Muscle layer of colon (tissue), 2 donors: Measurements from ENCODE around the gene ANXA2R.

ENCODE experiments used
- H3K27ac ChIP-seq: one replicate; pipeline ENCODE4 v1.7.0; 2013; ENCODE audit warnings: low read depth, mild to moderate bottlenecking, low read length, moderate library complexity
- H3K27me3 ChIP-seq, 2 donors: one replicate each; pipeline ENCODE4 v1.7.0; 2013; ENCODE audit warnings: low read length in 2 of 2, mild to moderate bottlenecking in 2 of 2; ENCODE audit not compliant: insufficient read depth in 2 of 2, control insufficient read depth in 1 of 2
- H3K36me3 ChIP-seq: one replicate; pipeline ENCODE4 v1.7.0; 2013; ENCODE audit warnings: mild to moderate bottlenecking, low read length; ENCODE audit not compliant: insufficient read depth
- H3K4me1 ChIP-seq: one replicate; pipeline ENCODE4 v1.7.0; 2013; ENCODE audit warnings: mild to moderate bottlenecking, low read length; ENCODE audit not compliant: insufficient read depth
- H3K4me3 ChIP-seq, 2 donors: one replicate each; pipeline ENCODE4 v1.7.0; 2013; ENCODE audit warnings: low read length in 2 of 2, low read depth in 1 of 2, mild to moderate bottlenecking in 1 of 2, moderate library complexity in 1 of 2
- H3K9ac ChIP-seq: one replicate; pipeline ENCODE4 v1.7.0; 2013; ENCODE audit warnings: low read length
- H3K9me3 ChIP-seq: one replicate; pipeline ENCODE4 v1.7.0; 2013; ENCODE audit warnings: mild to moderate bottlenecking, low read length
- donor health status: abdominal sarcoma.
- donor health status: Adenocarcinoma of cecum.

ANXA2R gene

GRCh38 chr5:43020399-43020746 lies 19.7 kb downstream of the ANXA2R start:
- H3K4me1 ChIP-seq: peaks cover 3% of the 10 kb centered on the region
- H3K9me3 ChIP-seq: peaks cover 5% of the 10 kb centered on the region
- H3K27me3 ChIP-seq: peaks cover 48 to 63% of the 10 kb centered on the region in 2 donors
- no peak overlapping the region for H3K9ac ChIP-seq
- no peak overlapping the region for H3K27ac ChIP-seq
- H3K36me3 ChIP-seq: no peaks in the 10 kb centered on the region
- H3K4me3 ChIP-seq: peak overlapping the region in 1 of 2 donors; percentile 20

DNA sequence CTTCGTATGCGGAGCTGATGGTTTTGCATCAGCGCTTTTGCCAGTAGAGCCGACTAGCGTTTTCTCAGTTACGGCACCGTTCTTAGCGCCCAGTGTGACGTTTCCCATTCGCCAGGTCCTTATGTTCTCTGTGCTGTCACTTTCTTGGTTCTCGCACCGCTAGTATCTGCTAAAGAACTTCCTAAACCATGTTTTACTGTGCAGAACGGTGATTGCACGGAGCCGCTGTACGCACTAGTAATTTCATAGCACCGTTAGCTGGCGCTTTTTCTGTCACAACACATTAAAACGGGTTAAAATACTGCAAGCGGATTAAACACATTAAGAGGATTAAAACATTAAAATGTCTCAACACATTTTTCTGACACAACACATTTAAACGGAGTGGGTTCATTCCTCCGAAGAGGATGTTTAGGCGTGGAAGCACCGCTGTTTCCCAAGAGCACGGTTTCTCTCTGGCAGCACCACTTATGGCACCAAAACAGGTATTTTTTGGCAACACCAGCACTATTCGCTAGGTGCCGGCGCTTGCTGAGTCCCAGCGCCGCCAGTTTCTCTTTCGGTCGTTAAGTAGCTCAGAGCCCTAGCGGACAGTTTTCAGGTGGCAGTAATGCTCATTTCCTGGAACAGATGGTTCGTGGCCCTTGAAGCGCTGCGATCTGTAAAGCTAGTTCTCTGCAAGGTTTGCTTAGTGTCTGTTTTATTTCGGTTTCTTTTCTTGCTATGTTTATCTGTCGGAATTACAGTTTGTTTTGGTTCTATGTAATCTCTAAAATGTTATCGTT lies 20.3 kb downstream of the ANXA2R start:
- H3K4me3 ChIP-seq: peak overlapping the region; percentile 3 to 20
- no peaks in the 10 kb centered on the region for H3K36me3 ChIP-seq
- peaks cover 5% of the 10 kb centered on the region for H3K9me3 ChIP-seq
- no peak overlapping the region for H3K9ac ChIP-seq
- peaks cover 3% of the 10 kb centered on the region for H3K4me1 ChIP-seq
- H3K27ac ChIP-seq: no peak overlapping the region
- peaks cover 48 to 63% of the 10 kb centered on the region in 2 donors for H3K27me3 ChIP-seq

- peaks cover 3% of the 10 kb centered on the region for H3K4me1 ChIP-seq
- peaks cover 5% of the 10 kb centered on the region for H3K9me3 ChIP-seq
- no peak overlapping the region for H3K9ac ChIP-seq
- no peak overlapping the region for H3K27ac ChIP-seq
- peak overlapping the region in 1 of 2 donors; percentile 46 for H3K4me3 ChIP-seq
- peaks cover 44 to 61% of the 10 kb centered on the region in 2 donors for H3K27me3 ChIP-seq
- no peaks in the 10 kb centered on the region for H3K36me3 ChIP-seq
Observed at GRCh38 chr5:43019291-43019613, 20.9 kb downstream of the ANXA2R start.

DNA sequence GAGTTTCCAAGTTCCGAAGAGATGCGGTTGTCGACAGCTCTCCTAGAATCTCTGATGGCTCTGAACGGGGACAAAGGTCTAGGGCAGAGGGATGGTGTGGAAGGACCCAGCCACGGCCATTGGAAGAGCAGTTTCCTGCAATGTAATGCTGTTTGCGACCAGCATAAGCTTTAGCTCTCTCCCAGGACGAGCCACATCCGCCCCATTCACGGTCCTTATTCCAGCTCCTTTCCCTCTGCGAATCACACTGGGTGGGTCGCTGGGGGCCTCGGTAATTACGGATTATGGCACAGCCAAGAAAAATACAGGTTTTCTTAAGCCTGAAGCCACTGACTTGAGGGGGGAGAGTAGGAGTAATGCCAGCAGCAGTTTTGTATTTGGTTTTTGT lies 22.7 kb downstream of the ANXA2R start:
- H3K27ac ChIP-seq: no peak overlapping the region
- peaks cover 42 to 53% of the 10 kb centered on the region in 2 donors for H3K27me3 ChIP-seq
- H3K9me3 ChIP-seq: peaks cover 5% of the 10 kb centered on the region
- H3K4me1 ChIP-seq: peaks cover 3% of the 10 kb centered on the region
- H3K4me3 ChIP-seq: peak overlapping the region; percentile 12 to 58
- peak overlapping the region; percentile 40 for H3K9ac ChIP-seq
- H3K36me3 ChIP-seq: no peaks in the 10 kb centered on the region

DNA sequence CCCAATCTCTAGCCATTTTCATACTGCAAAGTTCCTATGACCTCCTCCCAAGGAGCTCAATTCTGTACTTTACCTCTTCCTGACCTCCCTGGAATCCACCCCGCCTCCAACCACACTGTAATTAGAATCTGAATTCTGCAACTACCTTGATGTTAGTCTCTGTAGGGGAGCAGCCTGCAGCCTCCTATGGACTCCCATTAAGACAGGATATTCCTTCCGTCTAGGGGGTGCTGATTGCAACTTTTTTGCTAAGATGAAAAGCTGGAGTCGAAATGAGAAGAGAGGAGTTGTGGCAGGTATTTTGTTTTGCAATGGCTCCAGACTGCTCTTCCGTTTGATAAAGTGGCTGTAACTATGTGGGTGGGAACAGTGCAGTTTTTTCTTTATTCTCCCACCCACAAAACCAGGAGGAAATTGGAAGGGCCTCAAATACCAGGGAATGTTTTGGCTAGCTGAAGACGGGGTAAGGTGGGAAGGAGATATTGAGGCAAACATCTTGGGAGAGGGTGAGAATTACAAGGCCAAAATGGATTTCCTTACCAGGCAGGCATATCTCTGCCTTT lies 23.8 kb downstream of the ANXA2R start:
- Histone ChIP-seq H3K36me3 (no peaks in the 10 kb centered on the region), H3K27ac (no peak overlapping the region), H3K27me3 (peaks cover 40 to 50% of the 10 kb centered on the region in 2 donors)

DNA sequence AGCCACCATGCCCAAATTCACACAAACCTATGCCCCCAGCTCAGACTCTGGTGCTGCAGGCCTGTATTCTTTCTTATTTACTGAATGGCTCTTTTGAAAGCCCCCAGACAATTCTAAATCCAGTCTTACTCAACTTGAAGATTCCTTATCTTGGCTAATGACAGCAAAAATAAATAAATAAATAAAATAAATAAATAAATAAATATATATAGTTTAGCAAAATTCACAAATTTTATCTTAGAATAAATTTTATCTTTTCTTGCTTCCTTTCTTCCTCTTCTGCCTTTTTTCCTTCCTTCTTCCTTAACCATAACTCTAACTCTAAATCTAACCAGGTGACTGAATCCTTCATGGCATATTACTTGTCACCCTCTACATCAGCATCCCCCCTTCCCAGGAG lies 25.6 kb downstream of the ANXA2R start:
- H3K27me3 ChIP-seq: peaks cover 31 to 40% of the 10 kb centered on the region in 2 donors
- no peak overlapping the region for H3K4me3 ChIP-seq
- H3K4me1 ChIP-seq: peaks cover 4% of the 10 kb centered on the region
- H3K9me3 ChIP-seq: peaks cover 1% of the 10 kb centered on the region
- H3K36me3 ChIP-seq: no peaks in the 10 kb centered on the region
- no peak overlapping the region for H3K9ac ChIP-seq
- no peak overlapping the region for H3K27ac ChIP-seq

More for the DNA sequence above, 23.8 kb downstream of the ANXA2R start:
- no peak overlapping the region for H3K9ac ChIP-seq
- peaks cover 5% of the 10 kb centered on the region for H3K9me3 ChIP-seq
- H3K4me3 ChIP-seq: no peak overlapping the region
- H3K4me1 ChIP-seq: peaks cover 3% of the 10 kb centered on the region

DNA sequence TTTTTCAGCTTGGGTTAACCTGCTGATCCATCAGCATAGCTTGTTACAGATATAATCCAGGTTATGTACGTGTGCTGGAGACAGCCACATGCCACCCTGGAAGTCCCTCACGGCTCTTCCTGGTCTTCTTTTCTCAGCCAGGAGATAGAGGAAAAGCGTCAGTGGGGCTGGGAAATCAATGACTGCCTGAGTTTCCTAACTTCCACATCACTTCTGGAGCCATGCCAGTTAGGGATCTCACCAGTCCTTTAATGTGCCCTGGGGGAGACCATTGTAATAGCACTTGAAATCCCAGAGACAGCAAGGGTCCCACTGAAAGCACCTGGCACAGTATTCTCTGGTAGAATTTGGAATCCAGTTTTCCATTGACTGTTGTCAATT lies 29.2 kb downstream of the ANXA2R start:
- peaks cover 4% of the 10 kb centered on the region for H3K9me3 ChIP-seq
- peaks cover 4% of the 10 kb centered on the region for H3K4me1 ChIP-seq
- peaks cover 20 to 41% of the 10 kb centered on the region in 2 donors for H3K27me3 ChIP-seq
- no peak overlapping the region for H3K9ac ChIP-seq
- no peaks in the 10 kb centered on the region for H3K36me3 ChIP-seq
- no peak overlapping the region for H3K27ac ChIP-seq
- H3K4me3 ChIP-seq: no peak overlapping the region

- Histone ChIP-seq H3K27ac (peak overlapping the region; percentile 67), H3K9ac (peak overlapping the region; percentile 11)
Observed at GRCh38 chr5:43008363-43009153, 31.6 kb downstream of the ANXA2R start.

DNA sequence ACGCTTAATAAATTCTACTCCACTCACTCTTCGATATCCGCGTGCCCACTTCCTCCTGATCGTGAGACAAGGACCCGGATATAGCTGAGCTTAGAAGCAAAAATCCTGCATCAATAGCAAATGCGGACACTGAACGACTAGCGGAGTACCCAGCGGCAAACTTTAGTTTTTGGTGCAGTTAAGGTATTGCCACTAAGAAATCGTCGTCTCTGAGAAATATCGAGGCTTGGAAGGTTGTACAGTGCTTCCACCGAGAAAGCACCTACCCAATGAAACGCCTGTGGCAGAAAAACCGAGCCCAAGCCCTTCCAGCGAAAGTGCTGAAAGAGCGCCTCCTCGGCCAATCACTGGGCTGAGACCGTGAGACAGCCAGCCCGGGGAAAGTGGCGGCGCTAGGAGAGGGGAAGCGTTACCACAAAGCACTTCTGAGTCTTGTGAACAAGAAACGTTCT lies 32.2 kb downstream of the ANXA2R start:
- peaks cover 4% of the 10 kb centered on the region for H3K9me3 ChIP-seq
- H3K4me3 ChIP-seq: peak overlapping the region; percentile 0 to 63
- peaks cover 20 to 41% of the 10 kb centered on the region in 2 donors for H3K27me3 ChIP-seq
- H3K4me1 ChIP-seq: peaks cover 4% of the 10 kb centered on the region
- H3K36me3 ChIP-seq: no peaks in the 10 kb centered on the region
- no peak overlapping the region for H3K9ac ChIP-seq
- H3K27ac ChIP-seq: peak overlapping the region; percentile 67

More at GRCh38 chr5:43008363-43009153, 31.6 kb downstream of the ANXA2R start:
- no peaks in the 10 kb centered on the region for H3K36me3 ChIP-seq
- H3K4me1 ChIP-seq: peaks cover 4% of the 10 kb centered on the region
- H3K4me3 ChIP-seq: peak overlapping the region; percentile 0 to 63
- peaks cover 20 to 41% of the 10 kb centered on the region in 2 donors for H3K27me3 ChIP-seq
- H3K9me3 ChIP-seq: peaks cover 4% of the 10 kb centered on the region

- H3K9ac ChIP-seq: no peak overlapping the region
- peak overlapping the region; percentile 0 to 63 for H3K4me3 ChIP-seq
- H3K4me1 ChIP-seq: peaks cover 4% of the 10 kb centered on the region
- no peaks in the 10 kb centered on the region for H3K36me3 ChIP-seq
- peak overlapping the region; percentile 67 for H3K27ac ChIP-seq
- peaks cover 4% of the 10 kb centered on the region for H3K9me3 ChIP-seq
- H3K27me3 ChIP-seq: peaks cover 20 to 41% of the 10 kb centered on the region in 2 donors
Observed at GRCh38 chr5:43007246-43007910, 32.7 kb downstream of the ANXA2R start.
